ENCODE results near the gene MAGEC3. TPM values are rescaled to one million over a fixed set of nuclear protein-coding genes. Genes with fewer than 3 reads are reported as not detected.
"Not testable (repeated sequence)": the region's sequence is repeated elsewhere in the genome, so short reads cannot be mapped to it uniquely, and the experiment has no call there.

MAGEC3 gene
- total RNA-seq, 1 donor from 2014 or later: not detected

GRCh38 chrX:141832247-141832646, 5.9 kb upstream of the MAGEC3 start:
- H3K9me3 Mint-ChIP-seq: no peaks in the 10 kb centered on the region
- H3K4me3 Mint-ChIP-seq: no peak overlapping the region
- TF ChIP-seq, protein P1, sequence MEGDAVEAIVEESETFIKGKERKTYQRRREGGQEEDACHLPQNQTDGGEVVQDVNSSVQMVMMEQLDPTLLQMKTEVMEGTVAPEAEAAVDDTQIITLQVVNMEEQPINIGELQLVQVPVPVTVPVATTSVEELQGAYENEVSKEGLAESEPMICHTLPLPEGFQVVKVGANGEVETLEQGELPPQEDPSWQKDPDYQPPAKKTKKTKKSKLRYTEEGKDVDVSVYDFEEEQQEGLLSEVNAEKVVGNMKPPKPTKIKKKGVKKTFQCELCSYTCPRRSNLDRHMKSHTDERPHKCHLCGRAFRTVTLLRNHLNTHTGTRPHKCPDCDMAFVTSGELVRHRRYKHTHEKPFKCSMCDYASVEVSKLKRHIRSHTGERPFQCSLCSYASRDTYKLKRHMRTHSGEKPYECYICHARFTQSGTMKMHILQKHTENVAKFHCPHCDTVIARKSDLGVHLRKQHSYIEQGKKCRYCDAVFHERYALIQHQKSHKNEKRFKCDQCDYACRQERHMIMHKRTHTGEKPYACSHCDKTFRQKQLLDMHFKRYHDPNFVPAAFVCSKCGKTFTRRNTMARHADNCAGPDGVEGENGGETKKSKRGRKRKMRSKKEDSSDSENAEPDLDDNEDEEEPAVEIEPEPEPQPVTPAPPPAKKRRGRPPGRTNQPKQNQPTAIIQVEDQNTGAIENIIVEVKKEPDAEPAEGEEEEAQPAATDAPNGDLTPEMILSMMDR (conservative IDR thresholded peaks at IDR 0.05): no peak
- H3K4me1 Mint-ChIP-seq (ENCODE audit: unreplicated experiment): no peaks in the 10 kb centered on the region
- DNase-seq (ENCODE audit: extremely low spot score, unreplicated experiment): no peak
- no peak overlapping the region for H3K27ac Mint-ChIP-seq
- no peaks in the 10 kb centered on the region for H3K36me3 Mint-ChIP-seq
- H3K27me3 Mint-ChIP-seq: no peaks in the 10 kb centered on the region

DNA sequence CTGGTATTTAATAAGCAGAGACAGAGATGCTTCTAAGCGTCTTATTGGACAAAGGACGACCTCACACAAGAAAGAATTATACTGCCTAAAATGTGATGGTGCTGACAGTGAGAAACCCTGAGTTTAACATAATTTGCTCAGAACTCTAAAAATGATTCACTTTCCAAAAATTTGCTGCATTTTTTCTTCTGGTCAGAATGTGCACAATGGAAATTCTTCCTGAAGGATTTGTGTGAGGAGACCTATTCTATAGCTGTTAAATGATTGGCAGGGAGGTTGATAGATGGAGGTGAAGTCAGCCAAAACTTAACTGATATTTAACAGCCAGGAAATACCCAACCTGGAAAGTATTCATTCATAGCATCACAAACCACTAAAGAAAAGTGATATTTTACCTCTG, 1.7 kb downstream of the MAGEC3 start:
- no peaks in the 10 kb centered on the region for H3K36me3 Mint-ChIP-seq
- H3K27me3 Mint-ChIP-seq: no peaks in the 10 kb centered on the region
- DNase-seq (ENCODE audit: extremely low spot score, unreplicated experiment): no peak
- TF ChIP-seq, protein P1 (conservative IDR thresholded peaks at IDR 0.05): no peak
- H3K4me3 Mint-ChIP-seq: no peak overlapping the region
- no peaks in the 10 kb centered on the region for H3K4me1 Mint-ChIP-seq (ENCODE audit: unreplicated experiment)
- H3K27ac Mint-ChIP-seq: no peak overlapping the region
- H3K9me3 Mint-ChIP-seq: no peaks in the 10 kb centered on the region

DNA sequence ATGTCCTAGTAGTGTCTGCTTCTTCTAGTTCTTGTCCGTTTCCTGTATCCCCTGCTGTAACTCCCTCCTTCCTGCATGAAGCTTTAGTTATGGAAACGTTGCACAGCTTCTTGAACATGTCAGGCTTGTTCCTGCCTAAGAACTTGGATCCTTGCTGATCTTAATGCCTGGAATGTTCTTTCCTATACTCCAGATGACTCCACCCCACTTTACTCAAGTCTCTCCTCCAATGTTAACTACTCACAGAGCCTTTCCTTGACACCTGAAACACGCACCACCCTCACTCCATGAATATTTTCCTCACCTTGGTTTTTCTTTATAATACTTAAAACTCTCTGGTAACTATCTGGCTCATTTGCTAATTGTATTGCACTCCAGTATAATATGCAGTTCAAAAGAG, 19.4 kb downstream of the MAGEC3 start:
- Mint-ChIP-seq H3K27me3 (no peaks in the 10 kb centered on the region), H3K36me3 (no peaks in the 10 kb centered on the region), H3K4me3 (no peak overlapping the region), H3K27ac (no peak overlapping the region), H3K4me1 (ENCODE audit: unreplicated experiment) (no peaks in the 10 kb centered on the region), H3K9me3 (peaks cover 5% of the 10 kb centered on the region)
- TF ChIP-seq, protein P1 (conservative IDR thresholded peaks at IDR 0.05): no peak
- no peak for DNase-seq (ENCODE audit: extremely low spot score, unreplicated experiment)

DNA sequence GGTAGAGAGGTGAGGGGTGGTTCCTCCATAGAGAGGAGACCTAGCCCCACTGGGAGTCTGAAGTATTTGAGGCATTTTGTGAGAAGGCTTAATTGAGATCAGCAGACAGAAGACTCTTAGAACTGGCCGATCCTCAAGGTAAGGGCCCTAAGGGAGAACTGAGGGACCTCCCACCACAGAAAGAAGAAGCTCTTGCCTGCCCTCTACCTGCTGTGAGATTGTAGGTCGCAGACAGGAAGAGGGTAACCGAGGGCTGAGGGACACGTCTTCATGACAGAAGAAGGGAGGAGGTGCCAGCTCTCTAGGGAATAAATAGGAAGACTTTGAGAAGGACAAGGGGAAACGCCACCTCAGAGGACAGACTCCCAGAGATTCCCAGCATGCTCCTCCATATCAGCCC, 41.5 kb downstream of the MAGEC3 start:
- no peaks in the 10 kb centered on the region for H3K4me1 Mint-ChIP-seq (ENCODE audit: unreplicated experiment)
- H3K4me3 Mint-ChIP-seq: no peak overlapping the region
- H3K27ac Mint-ChIP-seq: no peak overlapping the region
- TF ChIP-seq, protein P1 (conservative IDR thresholded peaks at IDR 0.05): no peak
- H3K36me3 Mint-ChIP-seq: no peaks in the 10 kb centered on the region
- DNase-seq (ENCODE audit: extremely low spot score, unreplicated experiment): no peak
- no peaks in the 10 kb centered on the region for H3K27me3 Mint-ChIP-seq
- no peaks in the 10 kb centered on the region for H3K9me3 Mint-ChIP-seq

DNA sequence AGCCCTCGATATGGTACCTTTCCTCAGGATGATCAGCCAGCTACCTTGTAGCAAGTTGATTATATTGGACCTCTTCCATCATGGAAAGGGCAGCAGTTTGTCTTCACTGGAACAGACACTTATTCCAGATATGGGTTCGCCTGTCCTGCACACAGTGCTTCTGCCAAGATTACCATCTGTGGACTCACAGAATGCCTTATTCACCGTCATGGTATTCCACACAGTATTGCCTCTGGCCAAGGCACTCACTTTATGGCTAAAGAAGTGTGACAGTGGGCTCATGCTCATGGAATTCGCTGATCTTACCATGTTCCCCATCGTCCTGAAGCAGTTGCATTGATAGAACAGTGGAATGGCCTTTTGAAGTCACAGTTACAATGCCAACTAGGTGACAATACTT, 50.7 kb downstream of the MAGEC3 start:
- H3K9me3 Mint-ChIP-seq; H3K27me3 Mint-ChIP-seq; H3K36me3 Mint-ChIP-seq; H3K4me3 Mint-ChIP-seq; H3K27ac Mint-ChIP-seq; H3K4me1 Mint-ChIP-seq (ENCODE audit: unreplicated experiment); DNase-seq (ENCODE audit: extremely low spot score, unreplicated experiment): not testable (repeated sequence)

DNA sequence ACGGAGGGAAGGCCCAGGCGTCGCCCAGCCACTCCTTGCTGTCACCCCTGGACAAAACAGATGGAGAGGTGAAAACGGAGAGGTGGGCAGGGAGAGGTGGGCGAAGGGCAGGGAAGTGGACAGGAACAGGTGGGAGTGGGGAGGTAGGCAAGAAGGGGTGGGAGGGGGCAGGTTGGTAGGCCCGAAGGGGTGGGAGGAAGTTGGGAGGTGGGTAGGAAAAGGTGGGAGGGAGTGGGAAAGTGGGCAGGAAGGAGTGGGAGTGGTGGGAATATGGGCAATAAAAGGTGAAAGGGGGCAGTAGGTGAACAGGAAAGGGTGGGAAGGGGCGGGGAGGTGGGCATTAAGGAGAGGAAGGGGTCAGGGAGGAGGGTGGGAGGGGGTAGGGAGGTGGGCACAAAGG, 56.6 kb downstream of the MAGEC3 start:
- TF ChIP-seq, protein P1 (conservative IDR thresholded peaks at IDR 0.05): no peak
- H3K36me3 Mint-ChIP-seq: no peaks in the 10 kb centered on the region
- H3K27me3 Mint-ChIP-seq: no peaks in the 10 kb centered on the region
- H3K27ac Mint-ChIP-seq: no peak overlapping the region
- no peak for DNase-seq (ENCODE audit: extremely low spot score, unreplicated experiment)
- H3K4me1 Mint-ChIP-seq (ENCODE audit: unreplicated experiment): no peaks in the 10 kb centered on the region
- H3K4me3 Mint-ChIP-seq: no peak overlapping the region
- H3K9me3 Mint-ChIP-seq: no peaks in the 10 kb centered on the region

All from type B pancreatic cell (in vitro differentiated cells).